Renal cortex interstitium (tissue), 11 donors: Measurements from ENCODE around the gene NDUFB7. TPM values are rescaled to one million over a fixed set of nuclear protein-coding genes. Genes with fewer than 3 reads are reported as not detected.

Experiments
- DNase-seq, 11 donors: peaks; one replicate each; pipeline ENCODE4 v3.0.0-alpha.2; 2013; ENCODE audit warnings: low read depth in 9 of 11, low spot score in 4 of 11; ENCODE audit errors: extremely low read depth in 1 of 11
- polyA plus RNA-seq, 3 donors: library from polyadenylated mRNA; unstranded; fragments of 120-200 nt; gene quantifications; one replicate each; pipeline ENCODE4 v1.2.1, GENCODE V29; 2013; ENCODE audit not compliant: insufficient read length in 3 of 3

Gene NDUFB7
- polyA plus RNA-seq, 3 donors, result 67.6 to 121 (median 120) TPM

DNA sequence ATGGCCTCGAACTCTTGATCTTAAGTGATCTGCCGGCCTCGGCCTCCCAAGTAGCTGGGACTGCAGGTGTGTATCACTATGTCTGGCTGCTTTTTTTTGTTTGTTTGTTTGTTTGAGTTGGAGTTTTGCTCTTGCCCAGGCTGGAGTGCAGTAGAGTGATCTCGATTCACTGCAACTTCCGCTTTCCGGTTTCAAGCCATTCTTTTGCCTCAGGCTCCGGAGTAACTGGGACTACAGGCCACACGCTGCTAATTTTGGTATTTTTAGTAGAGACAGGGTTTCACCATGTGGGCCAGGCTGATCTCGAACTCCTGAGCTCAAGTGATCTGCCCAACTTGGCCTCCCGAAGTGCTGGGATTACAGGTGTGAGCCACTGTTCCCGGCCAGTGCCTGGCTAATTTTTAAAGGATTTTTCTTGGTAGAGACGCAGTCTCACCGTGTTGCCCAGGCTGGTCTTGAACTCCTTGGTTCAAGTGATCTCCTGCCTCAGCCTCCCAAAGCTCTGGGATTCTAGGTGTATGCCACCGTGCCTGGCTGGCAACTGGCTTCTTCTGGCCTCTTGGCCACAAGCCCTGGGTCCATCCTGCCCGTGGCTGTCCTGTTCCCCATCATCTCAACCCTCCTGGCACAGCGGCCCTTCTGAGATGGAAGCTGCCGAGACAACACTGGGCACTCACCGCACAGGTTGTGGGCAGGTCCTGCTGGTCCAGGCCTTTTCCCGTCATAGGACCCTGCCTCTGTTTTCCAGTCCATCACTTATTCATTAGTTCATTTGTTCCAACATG, 30.9 kb downstream of the NDUFB7 start:
- no peak for DNase-seq

DNA sequence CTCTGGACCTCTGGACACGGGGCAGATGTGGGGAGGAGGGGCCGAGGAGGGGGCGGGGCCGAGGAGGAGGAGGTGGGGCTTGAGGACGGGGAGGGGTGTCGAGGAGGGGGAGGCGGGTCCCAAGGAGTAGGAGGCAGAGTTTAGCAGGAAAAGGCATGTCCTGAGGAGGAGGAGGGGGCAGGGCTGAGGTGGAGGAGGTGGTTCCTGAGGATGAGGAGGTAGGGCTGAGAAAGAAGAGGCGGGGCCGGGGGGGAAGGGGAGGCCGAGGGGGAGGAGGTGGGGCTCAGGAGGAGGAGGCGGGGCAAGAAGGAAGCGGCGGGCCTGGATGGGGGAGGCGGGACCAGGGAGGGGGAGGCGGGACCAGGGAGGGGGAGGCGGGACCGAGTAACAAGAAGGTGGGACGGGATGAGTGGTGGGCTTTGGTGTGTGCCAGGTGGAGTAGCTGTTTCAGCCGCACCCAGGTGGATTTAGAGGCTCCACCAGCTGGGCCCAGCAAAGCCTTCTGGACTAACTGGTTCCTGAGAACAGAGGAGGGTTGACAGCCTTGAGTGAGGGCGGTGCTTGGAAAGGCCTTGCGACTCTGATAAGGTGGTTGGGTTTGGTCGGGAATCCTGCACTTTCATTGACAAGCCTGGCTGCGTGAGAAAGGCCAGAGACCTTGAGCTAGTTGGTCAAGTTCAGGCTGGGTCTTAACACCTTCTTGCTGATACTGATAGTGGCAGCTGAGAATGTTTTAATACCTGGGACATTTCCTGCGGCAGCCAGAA, 34.8 kb downstream of the NDUFB7 start:
- peak in 5 of 11 donors; percentile 44 to 65 (median 51) for DNase-seq

DNA sequence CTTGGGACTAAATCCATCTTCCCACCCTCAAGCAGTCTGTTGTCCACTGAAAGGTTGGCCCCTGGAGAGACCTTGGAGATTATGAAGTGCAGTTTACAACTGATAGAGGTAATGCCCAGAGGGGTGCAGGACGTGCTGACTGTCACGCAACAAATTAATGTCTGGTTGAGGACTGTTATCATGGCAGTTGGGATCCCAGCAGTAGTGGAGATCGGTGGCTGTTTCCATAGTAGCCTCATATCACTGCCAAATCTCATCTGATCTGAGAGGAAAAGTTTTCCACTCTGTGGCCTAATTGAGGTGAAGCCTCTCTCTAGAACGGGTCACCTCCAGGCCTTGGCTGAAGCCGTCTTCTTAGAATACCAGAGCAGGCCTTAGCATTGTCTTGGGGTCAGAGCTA, 38.4 kb downstream of the NDUFB7 start:
- no peak for DNase-seq

DNA sequence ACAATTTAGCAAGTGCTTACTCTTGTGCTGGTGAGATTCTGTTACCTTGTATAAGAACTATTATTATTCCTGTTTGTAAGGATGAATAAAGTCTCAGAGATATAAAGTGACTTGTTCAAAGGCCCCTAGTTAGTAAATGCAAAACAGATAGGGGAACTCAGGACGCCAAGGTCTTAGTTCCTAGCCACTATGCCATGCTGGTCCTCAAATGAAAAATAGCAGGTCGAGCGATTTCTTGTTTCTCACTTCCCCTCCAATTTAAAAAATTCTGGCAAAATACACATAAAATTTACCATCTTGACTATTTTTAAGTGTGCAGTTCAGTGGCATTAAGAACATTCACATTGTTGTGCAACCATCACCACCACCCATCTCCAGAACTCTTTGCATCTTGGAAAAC, 41.4 kb downstream of the NDUFB7 start:
- DNase-seq, result no peak

DNA sequence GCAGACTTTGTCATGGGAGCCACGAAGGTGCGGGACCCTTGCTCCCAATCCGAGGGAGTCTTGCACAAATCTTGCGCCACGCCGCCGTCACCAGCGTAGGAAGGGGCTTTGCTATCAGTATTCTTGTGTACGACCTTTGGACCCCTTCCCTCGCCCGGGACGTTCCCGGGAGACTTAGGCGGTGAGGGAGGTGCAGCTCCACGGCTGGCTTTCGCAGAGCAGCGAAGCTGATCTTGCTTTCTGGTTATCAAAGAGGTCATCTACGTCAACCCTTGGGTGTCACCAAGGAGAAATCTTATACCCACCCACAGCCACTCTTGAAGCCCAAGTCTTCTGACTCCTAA, 41.9 kb downstream of the NDUFB7 start:
- DNase-seq, result peak in 1 of 11 donors; percentile 45

DNA sequence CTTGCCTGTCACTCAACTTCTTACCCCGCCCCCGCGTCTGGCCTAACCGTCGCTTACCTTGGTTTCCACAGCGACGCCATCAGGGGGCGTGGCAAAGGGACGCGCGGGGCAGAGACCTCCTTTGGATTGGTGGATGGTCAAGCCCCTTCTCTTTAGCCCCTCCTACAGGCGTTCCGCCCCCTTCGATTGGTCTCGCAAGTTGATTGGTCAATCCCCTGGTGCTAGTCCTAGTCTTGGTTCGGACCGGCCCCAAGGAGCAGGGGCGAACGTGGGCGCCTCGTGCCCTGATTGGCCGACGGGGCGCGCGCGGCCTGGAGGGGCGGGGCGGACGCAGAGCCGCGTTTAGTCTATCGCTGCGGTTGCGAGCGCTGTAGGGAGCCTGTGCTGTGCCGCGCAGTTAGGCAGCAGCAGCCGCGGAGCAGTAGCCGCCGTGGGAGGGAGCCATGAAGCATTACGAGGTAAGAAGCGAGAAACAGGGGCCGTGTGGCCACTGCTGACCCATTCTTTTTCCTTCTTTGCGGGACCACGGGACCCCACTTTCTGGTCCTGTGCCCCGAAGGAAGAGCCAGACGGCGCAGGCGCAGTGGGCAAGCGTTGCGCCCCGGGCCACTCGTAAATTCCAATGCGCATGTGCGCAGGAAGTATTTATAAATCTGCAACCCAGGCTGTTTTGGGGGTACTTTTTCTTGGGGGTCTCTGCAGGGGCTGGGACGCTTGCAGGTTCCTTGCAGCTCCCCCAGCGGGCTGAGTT, 42.4 kb downstream of the NDUFB7 start, which contains the start of gene TECR:
TECR (plus strand) TSS at position 341 of the 751 bp plus-strand sequence; CDS start at position 444, 103 bp downstream.
- peak; percentile 99 to 100 (median 100) for DNase-seq

DNA sequence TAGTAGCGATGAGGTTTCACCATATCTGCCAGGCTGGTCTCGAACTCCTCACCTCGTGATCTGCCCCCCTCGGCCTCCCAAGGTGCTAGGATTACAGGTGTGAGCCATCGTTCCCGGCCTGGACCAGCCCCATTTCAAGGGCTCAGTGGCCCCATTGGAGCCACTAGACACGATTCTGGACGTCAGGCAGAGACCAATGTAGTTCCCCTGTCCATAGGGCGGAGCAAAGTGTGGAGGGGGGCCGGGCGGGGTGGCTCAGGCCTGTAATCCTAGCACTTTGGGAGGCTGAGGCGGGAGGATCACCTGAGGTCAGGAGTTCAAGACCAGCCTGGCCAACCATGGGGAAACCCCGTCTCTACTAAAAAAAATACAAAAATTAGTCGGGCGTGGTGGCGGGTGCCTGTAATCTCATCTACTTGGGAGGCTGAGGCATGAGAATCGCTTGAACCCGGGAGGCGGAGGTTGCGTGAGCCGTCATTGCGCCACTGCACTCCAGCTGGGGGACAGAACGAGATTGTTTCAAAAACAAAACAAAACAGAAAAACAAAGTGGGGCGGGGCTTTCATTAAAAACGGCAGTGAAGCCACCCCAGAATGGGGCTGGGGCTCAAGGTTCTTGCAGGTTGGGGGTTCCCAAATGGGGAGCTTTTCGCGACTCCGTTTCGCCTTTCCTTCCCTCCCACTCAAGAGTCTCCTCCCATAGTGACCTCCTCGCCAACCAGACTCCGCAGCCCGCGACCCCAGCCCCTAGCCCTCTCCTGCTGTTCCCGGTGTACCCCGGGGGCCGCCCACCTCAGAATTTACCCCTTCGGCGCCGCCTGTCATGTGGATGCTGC, 43.2 kb downstream of the NDUFB7 start:
- DNase-seq, result no peak

DNA sequence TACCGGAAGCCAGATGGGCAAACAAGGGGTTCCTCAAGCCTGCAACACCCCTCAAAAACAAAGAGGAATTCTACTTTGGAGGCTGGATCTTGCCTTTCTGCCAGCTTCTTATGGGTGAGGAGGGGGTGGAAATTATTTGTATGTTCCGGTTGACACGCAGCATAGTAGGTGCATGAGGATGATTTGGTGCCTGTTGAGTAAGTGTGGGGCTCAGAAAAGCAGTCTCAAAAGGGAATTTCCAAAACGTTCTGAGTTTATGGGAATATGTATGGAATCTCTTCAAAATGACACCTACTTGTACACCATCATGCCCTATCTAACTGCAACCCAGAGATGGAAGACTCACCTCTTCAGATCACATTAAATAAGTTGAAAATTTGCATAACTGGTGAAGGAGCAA, 45.4 kb downstream of the NDUFB7 start:
- no peak for DNase-seq

DNA sequence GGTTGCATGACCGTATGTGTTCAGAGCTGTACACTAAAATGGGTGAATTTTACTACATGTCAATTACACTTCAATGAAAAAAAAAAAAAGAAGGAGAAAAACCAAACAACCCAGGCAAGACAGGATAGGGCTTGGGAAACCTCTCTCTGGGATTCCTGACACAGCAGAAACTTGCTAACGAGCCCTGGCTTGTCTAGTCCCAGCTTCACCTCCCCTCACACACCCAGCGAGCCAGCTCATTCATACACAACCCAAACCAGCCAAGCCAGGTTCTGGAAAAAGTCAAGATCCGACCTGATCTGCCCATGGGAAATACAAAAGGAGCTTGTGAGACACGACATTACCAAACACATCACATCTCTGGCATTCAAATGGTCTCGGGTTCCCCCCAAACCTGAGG, 46.1 kb downstream of the NDUFB7 start:
- DNase-seq, result no peak

DNA sequence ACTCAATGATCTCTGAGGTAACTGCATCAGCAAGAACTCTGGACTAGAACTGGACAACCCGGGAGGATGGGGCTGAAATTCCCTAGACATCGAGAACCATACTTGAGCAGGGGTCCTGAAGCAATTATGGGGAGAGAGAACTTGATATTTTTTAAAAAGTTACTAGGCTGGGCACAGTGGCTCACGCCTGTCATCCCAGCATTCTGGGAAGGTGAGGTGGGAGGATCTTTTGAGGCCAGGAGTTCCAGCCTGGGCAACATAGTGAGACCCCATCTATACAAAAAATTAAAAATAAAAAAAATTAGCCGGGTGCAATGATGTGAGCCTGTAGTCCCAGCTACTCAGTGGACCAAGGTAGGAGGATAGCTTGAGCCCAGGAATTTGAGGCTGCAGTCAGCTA, 51.3 kb downstream of the NDUFB7 start:
- DNase-seq, result no peak

DNA sequence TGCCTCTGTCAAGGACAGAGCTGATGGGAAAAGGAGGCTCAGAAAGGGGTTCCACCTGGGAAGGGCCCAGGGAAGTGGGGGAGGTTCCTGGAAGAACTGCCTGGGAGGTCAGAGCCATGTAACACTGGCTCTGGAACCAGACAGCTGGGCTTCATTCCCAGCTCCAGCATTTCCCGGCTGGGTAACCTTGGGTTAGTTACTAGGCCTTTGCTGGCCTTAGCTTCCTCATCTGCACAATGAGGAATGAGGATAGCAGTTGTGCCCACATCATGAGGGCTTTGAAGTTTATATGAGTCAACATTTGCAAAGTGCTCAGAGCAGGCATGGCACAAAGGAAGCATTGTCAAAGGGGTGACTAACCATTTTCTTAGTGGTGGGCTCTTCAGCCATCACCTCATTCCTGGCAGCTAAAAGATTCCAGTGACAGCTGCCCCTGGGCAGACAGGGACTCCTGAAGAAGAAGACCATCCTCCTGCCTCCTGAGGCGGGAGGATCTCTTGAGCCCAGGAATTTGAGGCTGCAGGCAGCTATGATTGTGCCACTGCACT, 51.9 kb downstream of the NDUFB7 start:
- DNase-seq, result no peak

DNA sequence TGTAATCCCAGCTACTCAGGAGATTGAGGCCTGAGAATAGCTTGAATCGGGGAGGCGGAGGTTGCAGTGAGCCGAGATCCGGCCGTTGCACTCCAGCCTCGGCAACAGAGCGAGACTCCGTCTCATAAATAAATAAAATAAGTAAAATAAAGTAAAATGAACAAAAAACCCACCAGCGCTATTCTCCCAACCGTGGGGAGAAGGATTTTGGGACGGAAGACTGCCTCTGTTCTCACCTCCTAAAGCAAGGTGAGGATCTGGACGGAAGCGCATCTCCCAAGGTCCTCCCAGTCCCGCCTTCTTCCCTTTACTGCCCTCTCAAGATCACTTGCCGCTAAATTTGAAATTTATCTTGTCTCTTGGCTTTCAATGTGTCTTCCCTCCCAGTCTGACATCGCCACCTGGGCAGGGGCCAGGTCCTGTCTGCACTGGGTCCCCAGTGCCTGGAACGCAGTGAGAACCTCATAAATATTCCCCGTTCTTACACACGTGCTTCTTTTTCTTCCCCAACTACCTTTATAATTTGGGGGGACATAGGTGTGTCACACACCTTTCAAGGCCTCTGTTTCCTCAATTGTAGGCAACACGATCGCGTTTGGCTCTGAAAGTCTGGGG, 52.5 kb downstream of the NDUFB7 start:
- no peak for DNase-seq

DNA sequence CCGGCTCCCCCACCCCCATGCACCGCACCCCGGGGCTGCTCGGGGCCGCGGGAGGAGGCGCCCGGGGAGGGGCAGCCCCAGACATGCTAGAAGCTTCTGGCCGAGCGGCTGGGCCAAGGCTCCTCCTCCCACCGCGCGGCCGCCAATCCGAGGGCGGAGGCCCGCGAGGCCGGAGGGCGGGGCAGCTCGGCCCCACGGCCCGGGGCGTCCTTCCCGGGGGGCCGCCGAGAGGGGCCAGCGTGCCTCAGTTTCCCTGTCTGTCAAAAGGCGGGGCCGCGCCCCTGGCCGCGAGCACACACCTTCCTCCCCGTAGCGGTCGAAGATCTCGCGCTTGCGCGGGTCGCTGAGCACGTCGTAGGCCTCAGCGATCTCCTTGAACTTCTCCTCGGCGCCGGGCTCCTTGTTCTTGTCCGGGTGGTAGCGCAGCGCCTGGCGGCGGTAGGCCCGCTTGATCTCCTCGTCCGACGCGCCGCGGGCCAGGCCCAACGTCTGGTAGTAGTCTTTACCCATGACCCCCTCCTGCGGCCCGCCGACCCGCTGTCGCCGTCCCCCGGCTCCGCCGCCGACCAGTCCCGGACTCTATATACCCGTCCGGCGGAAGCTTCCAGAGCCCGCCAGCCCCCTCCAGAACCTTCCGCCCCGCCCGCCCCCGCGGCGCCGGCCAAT, 53.9 kb downstream of the NDUFB7 start, which contains the start of gene DNAJB1:
DNAJB1 (minus strand) TSS at position 558 of the 666 bp plus-strand sequence; CDS start at position 510, 48 bp downstream.
- DNase-seq, result peak in 4 of 11 donors; percentile 48 to 65 (median 50)

DNA sequence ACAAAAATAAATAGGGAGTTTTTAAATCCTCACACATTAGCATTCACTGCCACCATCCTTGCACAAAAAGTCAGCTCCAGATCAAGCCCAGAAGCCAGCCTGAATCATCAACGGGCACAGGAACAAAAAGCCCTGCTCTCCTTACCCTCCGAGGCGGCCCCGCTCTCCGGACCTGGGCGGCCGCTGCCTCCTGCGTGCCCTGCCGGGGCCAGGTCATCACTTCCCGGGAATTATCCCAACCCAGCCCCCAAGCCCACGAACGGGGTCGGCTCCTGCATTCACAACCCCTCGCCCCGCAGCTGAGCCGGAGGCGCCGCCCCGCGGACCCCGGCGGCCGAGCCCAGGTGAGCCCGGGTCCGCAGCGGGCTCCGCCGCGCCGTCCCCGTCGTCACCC, 54.4 kb downstream of the NDUFB7 start:
- DNase-seq, result no peak

DNA sequence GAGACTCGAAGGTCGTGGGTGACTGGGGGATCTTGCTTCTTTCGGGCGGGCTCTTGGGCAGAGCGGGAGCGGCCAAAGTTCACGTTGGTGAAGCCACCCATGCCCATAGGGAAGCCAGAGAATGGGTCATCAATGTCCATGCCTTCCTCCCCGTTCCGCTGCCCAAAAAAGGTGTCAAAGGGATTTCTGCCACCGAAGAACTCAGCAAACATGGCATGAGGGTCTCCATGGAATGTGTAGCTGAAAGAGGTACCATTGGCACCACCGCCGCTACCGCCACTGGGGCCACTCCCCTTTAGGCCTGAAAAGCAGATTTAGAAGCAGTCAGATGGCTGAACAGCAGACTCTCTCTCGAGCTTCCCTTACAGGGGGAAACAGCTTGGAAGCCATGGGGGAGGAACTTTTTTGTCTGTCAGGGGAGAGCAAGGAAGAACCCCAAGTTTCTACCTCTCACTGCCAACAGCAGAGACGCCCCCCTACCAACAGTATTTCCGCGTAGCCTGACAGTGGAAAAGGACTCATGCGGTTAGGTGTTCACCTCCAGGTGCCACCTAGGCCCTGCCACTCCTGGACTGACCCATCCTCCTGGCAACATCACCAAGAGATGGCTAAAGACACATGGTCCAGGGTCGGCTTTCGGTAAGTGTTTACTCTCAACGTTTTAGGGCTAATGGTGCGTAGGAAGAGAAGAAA, 55.0 kb downstream of the NDUFB7 start:
- DNase-seq, result no peak
